ENCODE data around the gene C1QTNF6.

DNA sequence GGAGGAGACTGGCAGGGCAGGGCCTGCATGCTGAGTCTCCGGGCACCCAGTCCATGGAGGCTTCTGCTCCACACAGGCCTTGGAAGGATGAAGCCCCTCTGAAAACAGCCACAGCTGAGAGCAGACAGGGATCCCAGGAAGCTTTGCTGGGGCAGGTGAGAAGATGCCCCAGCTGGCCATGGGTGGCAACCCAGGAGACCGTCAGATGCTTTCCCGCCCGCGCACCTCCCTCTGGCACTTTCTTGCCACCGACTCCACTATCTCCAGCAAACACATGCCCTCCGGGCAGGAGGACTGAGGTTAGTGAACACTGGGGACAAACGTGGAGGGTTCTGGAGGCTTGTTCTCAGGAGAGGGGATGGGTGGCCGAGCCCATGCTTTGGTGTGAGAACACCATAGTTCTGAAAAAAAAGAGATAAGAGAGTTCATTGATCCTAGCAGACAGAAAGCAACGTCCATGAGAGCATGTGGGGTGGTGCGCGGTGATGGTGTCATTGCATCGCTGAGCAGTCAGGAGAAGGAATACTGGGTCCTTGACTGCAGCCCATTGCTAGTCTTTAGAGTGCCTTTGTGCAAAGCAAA, 2.3 kb downstream of the C1QTNF6 start:
- TF ChIP-seq EZH2 (IDR thresholded peaks at IDR 0.05; ENCODE audit: insufficient read depth, low read length) = no peak
- TF ChIP-seq, protein P1, sequence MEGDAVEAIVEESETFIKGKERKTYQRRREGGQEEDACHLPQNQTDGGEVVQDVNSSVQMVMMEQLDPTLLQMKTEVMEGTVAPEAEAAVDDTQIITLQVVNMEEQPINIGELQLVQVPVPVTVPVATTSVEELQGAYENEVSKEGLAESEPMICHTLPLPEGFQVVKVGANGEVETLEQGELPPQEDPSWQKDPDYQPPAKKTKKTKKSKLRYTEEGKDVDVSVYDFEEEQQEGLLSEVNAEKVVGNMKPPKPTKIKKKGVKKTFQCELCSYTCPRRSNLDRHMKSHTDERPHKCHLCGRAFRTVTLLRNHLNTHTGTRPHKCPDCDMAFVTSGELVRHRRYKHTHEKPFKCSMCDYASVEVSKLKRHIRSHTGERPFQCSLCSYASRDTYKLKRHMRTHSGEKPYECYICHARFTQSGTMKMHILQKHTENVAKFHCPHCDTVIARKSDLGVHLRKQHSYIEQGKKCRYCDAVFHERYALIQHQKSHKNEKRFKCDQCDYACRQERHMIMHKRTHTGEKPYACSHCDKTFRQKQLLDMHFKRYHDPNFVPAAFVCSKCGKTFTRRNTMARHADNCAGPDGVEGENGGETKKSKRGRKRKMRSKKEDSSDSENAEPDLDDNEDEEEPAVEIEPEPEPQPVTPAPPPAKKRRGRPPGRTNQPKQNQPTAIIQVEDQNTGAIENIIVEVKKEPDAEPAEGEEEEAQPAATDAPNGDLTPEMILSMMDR (IDR thresholded peaks at IDR 0.05; ENCODE audit: insufficient read depth, low read depth, low read length) = no peak

Measured in astrocyte (in vitro differentiated cells and primary cell).